Measurements from ENCODE around the gene RAB41.

GRCh38 chrX:70264784-70265183 lies 17.2 kb upstream of the RAB41 start:
- TF ChIP-seq CTCF (conservative IDR thresholded peaks at IDR 0.05; ENCODE audit: low read depth, low read length) (no peak), EZH2 (IDR thresholded peaks at IDR 0.05; ENCODE audit: low read length, unreplicated experiment) (no peak), EZH2phosphoT487 (IDR thresholded peaks at IDR 0.05; ENCODE audit: borderline replicate concordance, low read length) (no peak)

Data from PC-3 (cell line).